ENCODE results near the gene SSU72.

DNA sequence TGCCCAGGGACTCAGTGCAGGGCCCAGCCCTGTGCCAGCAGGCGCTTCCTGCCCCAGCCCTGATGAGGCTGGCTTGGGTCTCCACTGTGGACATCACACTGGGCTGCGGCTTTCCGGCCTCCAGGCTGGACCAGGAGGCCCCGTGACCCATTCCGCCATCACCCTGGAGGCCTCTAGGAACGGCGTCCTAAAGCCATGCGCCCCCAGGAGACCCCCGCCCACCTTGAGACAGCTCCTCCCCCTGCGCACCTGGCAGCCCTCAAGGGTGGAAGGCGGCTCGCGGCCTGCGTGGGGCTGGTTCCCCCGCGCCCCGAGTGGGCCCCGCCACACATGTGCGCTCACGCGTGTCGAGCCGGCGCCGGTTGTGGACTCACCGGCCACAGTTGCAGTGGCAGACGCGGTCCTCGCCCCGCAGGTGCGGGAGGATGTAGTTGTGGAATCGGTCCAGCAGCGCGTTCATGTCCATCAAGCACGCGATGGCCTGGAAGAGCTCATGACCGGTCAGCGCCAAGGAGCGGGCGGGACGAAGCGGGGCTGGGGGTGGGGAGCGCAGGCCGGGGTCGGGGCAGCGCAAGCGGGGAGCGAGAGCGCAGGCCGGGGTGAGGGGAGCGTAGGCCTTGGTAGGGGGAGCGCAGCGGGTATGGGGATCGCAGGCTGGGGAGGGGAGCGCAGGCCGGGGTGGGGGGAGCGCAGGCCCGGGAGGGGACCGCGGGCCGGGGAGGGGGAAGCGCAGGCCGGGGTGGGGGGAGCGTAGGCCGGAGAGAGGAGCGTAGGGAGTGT is 35.2 kb downstream of the SSU72 start:
- TF ChIP-seq POLR2AphosphoS5 (IDR thresholded peaks at IDR 0.05) (no peak), POLR2A (IDR thresholded peaks at IDR 0.05) (no peak)
- TF ChIP-seq, protein P1, sequence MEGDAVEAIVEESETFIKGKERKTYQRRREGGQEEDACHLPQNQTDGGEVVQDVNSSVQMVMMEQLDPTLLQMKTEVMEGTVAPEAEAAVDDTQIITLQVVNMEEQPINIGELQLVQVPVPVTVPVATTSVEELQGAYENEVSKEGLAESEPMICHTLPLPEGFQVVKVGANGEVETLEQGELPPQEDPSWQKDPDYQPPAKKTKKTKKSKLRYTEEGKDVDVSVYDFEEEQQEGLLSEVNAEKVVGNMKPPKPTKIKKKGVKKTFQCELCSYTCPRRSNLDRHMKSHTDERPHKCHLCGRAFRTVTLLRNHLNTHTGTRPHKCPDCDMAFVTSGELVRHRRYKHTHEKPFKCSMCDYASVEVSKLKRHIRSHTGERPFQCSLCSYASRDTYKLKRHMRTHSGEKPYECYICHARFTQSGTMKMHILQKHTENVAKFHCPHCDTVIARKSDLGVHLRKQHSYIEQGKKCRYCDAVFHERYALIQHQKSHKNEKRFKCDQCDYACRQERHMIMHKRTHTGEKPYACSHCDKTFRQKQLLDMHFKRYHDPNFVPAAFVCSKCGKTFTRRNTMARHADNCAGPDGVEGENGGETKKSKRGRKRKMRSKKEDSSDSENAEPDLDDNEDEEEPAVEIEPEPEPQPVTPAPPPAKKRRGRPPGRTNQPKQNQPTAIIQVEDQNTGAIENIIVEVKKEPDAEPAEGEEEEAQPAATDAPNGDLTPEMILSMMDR (IDR thresholded peaks at IDR 0.05) = no peak

Data from stomach (tissue), 4 donors.